CD14-positive monocyte (primary cell): ENCODE results near the gene DLX4. TPM values are rescaled to one million over a fixed set of nuclear protein-coding genes. Genes with fewer than 3 reads are reported as not detected.

Source experiments
- DNase-seq, 3 donors: peaks; one replicate each; pipeline ENCODE4 v3.0.0-alpha.2; 2011 to 2022
- H2AFZ ChIP-seq: 2 replicates; pipeline ENCODE4 v1.6.0; 2012; ENCODE audit warnings: mild to moderate bottlenecking, low read depth, low read length, inconsistent platforms; ENCODE audit not compliant: insufficient read depth, poor library complexity, severe bottlenecking
- H3K27ac ChIP-seq, 2 donors: 1 replicate in 1 of 2; 2 replicates in 1 of 2; pipeline ENCODE4 v1.5.1; 2012 to 2013; ENCODE audit warnings: low read length in 2 of 2, control low read depth in 1 of 2, inconsistent platforms in 1 of 2, low read depth in 1 of 2, mild to moderate bottlenecking in 1 of 2
- H3K27me3 ChIP-seq, 2 donors: one replicate each; pipeline versions ENCODE4 v1.6.0 to v1.6.1; 2011 to 2013; ENCODE audit warnings: low read length in 2 of 2; ENCODE audit not compliant: control insufficient read depth in 2 of 2, insufficient read depth in 2 of 2
- H3K36me3 ChIP-seq, 2 donors: replicated peaks in 1 of 2; 1 replicate in 1 of 2; 2 replicates in 1 of 2; pipeline versions ENCODE4 v1.5.1 to v1.6.1; 2012 to 2013; ENCODE audit warnings: low read length in 2 of 2, control low read depth in 1 of 2, inconsistent platforms in 1 of 2, mild to moderate bottlenecking in 1 of 2; ENCODE audit not compliant: insufficient read depth in 2 of 2, control insufficient read depth in 1 of 2
- H3K4me1 ChIP-seq, 2 donors: 1 replicate in 1 of 2; 2 replicates in 1 of 2; pipeline versions ENCODE4 v1.5.1 to v1.6.1; 2012 to 2013; ENCODE audit warnings: low read length in 2 of 2, control low read depth in 1 of 2, inconsistent platforms in 1 of 2, mild to moderate bottlenecking in 1 of 2, moderate library complexity in 1 of 2; ENCODE audit not compliant: insufficient read depth in 2 of 2, control insufficient read depth in 1 of 2
- H3K4me2 ChIP-seq: replicated peaks from 2 replicates; pipeline ENCODE3; 2012; ENCODE audit warnings: low read length, moderate library complexity, mild to moderate bottlenecking; ENCODE audit not compliant: poor library complexity, severe bottlenecking; ENCODE audit errors: extremely low read depth
- H3K4me3 ChIP-seq, 3 experiments: fragments of 200-600 bp in 1 of 3; sonication (generic) in 1 of 3; replicated peaks in 1 of 3; 1 replicate in 2 of 3; 2 replicates in 1 of 3; pipeline ENCODE4 v1.5.1; 2011 to 2013; ENCODE audit warnings: low read length in 3 of 3, mild to moderate bottlenecking in 3 of 3, control low read depth in 2 of 3, low read depth in 2 of 3, inconsistent platforms in 1 of 3, moderate library complexity in 1 of 3
- H3K79me2 ChIP-seq: 2 replicates; pipeline ENCODE4 v1.6.0; 2012; ENCODE audit warnings: mild to moderate bottlenecking, control low read depth, inconsistent platforms, low read length, moderate library complexity; ENCODE audit not compliant: insufficient read depth
- H3K9ac ChIP-seq: 2 replicates; pipeline ENCODE4 v1.6.0; 2017; ENCODE audit warnings: low read length, mild to moderate bottlenecking; ENCODE audit not compliant: insufficient read depth, poor library complexity, severe bottlenecking
- H3K9me3 ChIP-seq, 2 donors: replicated peaks in 1 of 2; 1 replicate in 1 of 2; 2 replicates in 1 of 2; pipeline versions ENCODE4 v1.5.1 to v1.6.1; 2012 to 2013; ENCODE audit warnings: low read length in 2 of 2, control low read depth in 1 of 2; ENCODE audit not compliant: control insufficient read depth in 1 of 2, insufficient read depth in 1 of 2
- H4K20me1 ChIP-seq: 2 replicates; pipeline ENCODE4 v1.6.0; 2012; ENCODE audit warnings: mild to moderate bottlenecking, low read length, control low read depth, moderate library complexity; ENCODE audit not compliant: insufficient read depth
- H3K27ac Mint-ChIP-seq, 7 donors: one replicate each; pipeline ENCODE4 v1.8.0; 2020; ENCODE audit warnings: mild to moderate bottlenecking in 7 of 7, mixed read lengths in 7 of 7, moderate library complexity in 6 of 7, inconsistent platforms in 2 of 7
- H3K27me3 Mint-ChIP-seq, 3 donors: one replicate each; pipeline ENCODE4 v1.8.0; 2021 to 2022; ENCODE audit warnings: low read depth in 3 of 3, mild to moderate bottlenecking in 3 of 3, mixed read lengths in 3 of 3, moderate library complexity in 3 of 3, inconsistent platforms in 1 of 3
- H3K36me3 Mint-ChIP-seq, 2 donors: one replicate each; pipeline ENCODE4 v1.8.0; 2020; ENCODE audit warnings: mixed read lengths in 2 of 2, inconsistent platforms in 1 of 2, mild to moderate bottlenecking in 1 of 2
- H3K4me1 Mint-ChIP-seq: one replicate; pipeline ENCODE4 v1.8.0; 2020; ENCODE audit warnings: mild to moderate bottlenecking, mixed read lengths
- H3K4me3 Mint-ChIP-seq, 2 donors: one replicate each; pipeline ENCODE4 v1.8.0; 2020; ENCODE audit warnings: mild to moderate bottlenecking in 2 of 2, mixed read lengths in 2 of 2, moderate library complexity in 1 of 2
- H3K9me3 Mint-ChIP-seq, 7 donors: one replicate each; pipeline ENCODE4 v1.8.0; 2020 to 2022; ENCODE audit warnings: mixed read lengths in 7 of 7, mild to moderate bottlenecking in 6 of 7, moderate library complexity in 6 of 7, inconsistent platforms in 2 of 7
- WGBS: methylation state at CpG from one replicate; pipeline ENCODE4 v1.1.5; 2013; ENCODE audit warnings: missing lambda C conversion rate; ENCODE audit not compliant: insufficient coverage; 5-methylcytosine and 5-hydroxymethylcytosine counted together
- intact Hi-C, 2 donors: fragments of 100-400 bp; cut with micrococcal nuclease; formaldehyde crosslinking; loops; one replicate each; pipeline versions ENCODE4 v1.15.0 to v1.15.1; 2023
- polyA plus RNA-seq, 3 donors: library from polyadenylated mRNA; depleted of rRNA in 1 of 3; unstranded in 2 of 3; stranded (reverse) in 1 of 3; fragments of 300-500 nt in 2 of 3; fragments of >200 nt in 1 of 3; fragmentation: Illumina TruSeq in 2 of 3; gene quantifications; 1 replicate in 2 of 3; 2 replicates in 1 of 3; pipeline ENCODE4 v1.2.3, GENCODE V29; 2012 to 2021
- TF ChIP-seq, protein P1 (sequence below): fragments of 200-600 bp; IDR thresholded peaks from one replicate; pipeline ENCODE4 v1.8.0; 2022; ENCODE audit warnings: antibody characterized with exemption, mild to moderate bottlenecking

DLX4 gene
- polyA plus RNA-seq, 3 donors, result 0.20 to 3.5 TPM; not detected in 1

DNA sequence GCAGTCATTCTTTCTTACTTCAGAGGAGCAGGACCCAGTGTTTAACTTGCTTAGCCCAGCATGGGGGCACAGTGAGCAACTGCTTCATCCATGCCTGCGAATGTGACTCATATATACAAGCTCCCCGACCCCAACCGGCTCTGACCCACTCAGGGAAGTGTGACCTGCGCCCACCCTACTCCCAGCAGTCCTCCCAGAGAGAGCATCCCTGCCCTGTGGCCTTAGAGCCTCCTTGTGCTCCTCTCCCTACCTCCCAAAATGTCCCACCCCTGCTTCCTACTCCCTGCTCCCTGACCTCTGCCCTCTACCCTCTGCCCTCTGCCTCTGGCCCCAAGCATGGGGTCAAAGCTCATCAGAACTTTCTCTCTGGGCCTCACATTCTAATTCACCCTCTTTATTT is 46.9 kb upstream of the DLX4 start:
- no peaks in the 10 kb centered on the region for H3K27me3 ChIP-seq
- Mint-ChIP-seq H3K9me3 (no peaks in the 10 kb centered on the region), H3K4me1 (peaks cover 4% of the 10 kb centered on the region)

GRCh38 chr17:49924116-49924515 is 44.9 kb upstream of the DLX4 start:
- Histone ChIP-seq H3K4me2 (no peak overlapping the region), H4K20me1 (no peaks in the 10 kb centered on the region), H3K27ac (no peak overlapping the region), H3K79me2 (no peaks in the 10 kb centered on the region), H3K4me3 (no peak overlapping the region), H3K4me1 (no peaks in the 10 kb centered on the region), H2AFZ (no peak overlapping the region), H3K9ac (no peak overlapping the region), H3K9me3 (no peaks in the 10 kb centered on the region), H3K27me3 (peaks cover 0 to under 1% of the 10 kb centered on the region in 2 donors), H3K36me3 (no peaks in the 10 kb centered on the region)
- intact Hi-C loops, result no loop called here
- WGBS, result 81% methylated on average over 4 of the region's 14 CpGs
- no peak for DNase-seq
- H3K4me1 Mint-ChIP-seq, result peaks cover 1% of the 10 kb centered on the region
- TF ChIP-seq, protein P1, sequence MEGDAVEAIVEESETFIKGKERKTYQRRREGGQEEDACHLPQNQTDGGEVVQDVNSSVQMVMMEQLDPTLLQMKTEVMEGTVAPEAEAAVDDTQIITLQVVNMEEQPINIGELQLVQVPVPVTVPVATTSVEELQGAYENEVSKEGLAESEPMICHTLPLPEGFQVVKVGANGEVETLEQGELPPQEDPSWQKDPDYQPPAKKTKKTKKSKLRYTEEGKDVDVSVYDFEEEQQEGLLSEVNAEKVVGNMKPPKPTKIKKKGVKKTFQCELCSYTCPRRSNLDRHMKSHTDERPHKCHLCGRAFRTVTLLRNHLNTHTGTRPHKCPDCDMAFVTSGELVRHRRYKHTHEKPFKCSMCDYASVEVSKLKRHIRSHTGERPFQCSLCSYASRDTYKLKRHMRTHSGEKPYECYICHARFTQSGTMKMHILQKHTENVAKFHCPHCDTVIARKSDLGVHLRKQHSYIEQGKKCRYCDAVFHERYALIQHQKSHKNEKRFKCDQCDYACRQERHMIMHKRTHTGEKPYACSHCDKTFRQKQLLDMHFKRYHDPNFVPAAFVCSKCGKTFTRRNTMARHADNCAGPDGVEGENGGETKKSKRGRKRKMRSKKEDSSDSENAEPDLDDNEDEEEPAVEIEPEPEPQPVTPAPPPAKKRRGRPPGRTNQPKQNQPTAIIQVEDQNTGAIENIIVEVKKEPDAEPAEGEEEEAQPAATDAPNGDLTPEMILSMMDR, result no peak
- H3K36me3 Mint-ChIP-seq, result no peaks in the 10 kb centered on the region
- H3K27ac Mint-ChIP-seq, result no peak overlapping the region
- H3K27me3 Mint-ChIP-seq, result peaks cover 10 to 27% (median 25%) of the 10 kb centered on the region in 3 donors
- no peaks in the 10 kb centered on the region for H3K9me3 Mint-ChIP-seq
- H3K4me3 Mint-ChIP-seq, result no peak overlapping the region

More for the DNA sequence above, 46.9 kb upstream of the DLX4 start:
- Mint-ChIP-seq H3K36me3 (no peaks in the 10 kb centered on the region), H3K27me3 (peaks cover 7 to 16% (median 14%) of the 10 kb centered on the region in 3 donors), H3K4me3 (no peak overlapping the region), H3K27ac (no peak overlapping the region)
- Histone ChIP-seq H3K27ac (no peak overlapping the region), H3K4me1 (peaks cover 0 to 4% of the 10 kb centered on the region in 2 donors), H4K20me1 (no peaks in the 10 kb centered on the region), H3K9ac (no peak overlapping the region), H3K36me3 (no peaks in the 10 kb centered on the region), H3K4me3 (no peak overlapping the region), H2AFZ (no peak overlapping the region), H3K79me2 (no peaks in the 10 kb centered on the region), H3K9me3 (no peaks in the 10 kb centered on the region), H3K4me2 (no peak overlapping the region)
- intact Hi-C loops, result no loop called here
- no peak for DNase-seq
- WGBS, result 87% methylated on average over 4 of the region's 4 CpGs
- TF ChIP-seq, protein P1, result no peak
